GM18505 (cell line): ENCODE data around the gene EP400.
A peak's percentile ranks its signal among the peaks of the same experiment; 100 is the strongest.
"Not testable (repeated sequence)": the region's sequence is repeated elsewhere in the genome, so short reads cannot be mapped to it uniquely, and the experiment has no call there.

ENCODE experiments used
- ATAC-seq: cut with Tn5 transposase; IDR thresholded peaks from one replicate; pipeline ENCODE4 v1.9.1; 2021; ENCODE audit not compliant: unreplicated experiment
- POLR2A ChIP-seq: IDR thresholded peaks from 4 replicates; pipeline ENCODE4 v1.6.1; 2011; ENCODE audit warnings: borderline replicate concordance; ENCODE audit not compliant: insufficient read depth, insufficient read length; ENCODE audit errors: extremely low read depth

Gene EP400

DNA sequence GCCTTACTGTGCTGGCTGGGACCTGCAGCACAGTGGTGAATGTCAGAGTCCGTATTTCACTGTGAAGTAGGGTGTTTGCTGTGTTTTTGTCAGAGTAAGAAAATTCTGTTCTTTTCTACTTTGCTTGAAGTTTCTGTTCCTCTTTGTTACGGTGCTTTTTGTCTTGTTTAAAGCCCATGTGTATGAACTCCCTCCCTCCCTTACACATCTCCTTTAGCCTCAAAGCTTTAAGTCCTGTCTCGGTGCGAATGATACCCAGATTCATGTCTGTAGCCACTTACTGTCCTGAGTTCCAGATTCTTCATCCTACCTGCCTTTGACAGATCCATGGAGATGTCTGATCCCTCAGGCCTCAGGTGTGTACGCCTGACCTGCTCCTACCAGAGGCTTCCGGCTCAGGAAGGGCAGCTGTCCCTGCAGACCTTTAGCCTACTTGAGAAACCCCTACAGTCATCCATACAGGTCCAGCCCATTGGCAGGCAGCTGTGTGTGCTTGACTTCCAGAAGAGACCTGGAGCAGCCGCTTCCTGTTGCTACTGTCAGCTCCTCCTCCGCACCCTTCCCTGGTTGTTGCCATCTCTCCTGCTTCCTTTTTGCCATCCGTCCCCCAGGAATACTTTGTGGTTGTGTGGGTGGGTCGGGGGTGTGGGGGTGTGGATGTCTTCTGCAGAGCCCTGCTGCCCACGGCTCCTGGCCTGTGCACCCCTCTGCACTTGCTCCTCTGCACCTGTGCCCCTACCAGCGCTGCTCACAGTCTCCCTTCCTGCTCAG is 121.5 kb downstream of the EP400 start:
- peak; percentile 77 for ATAC-seq
- TF ChIP-seq POLR2A = no peak

GRCh38 chr12:132071830-132072384 is 122.2 kb downstream of the EP400 start:
- peak; percentile 28 for ATAC-seq
- TF ChIP-seq POLR2A = no peak

DNA sequence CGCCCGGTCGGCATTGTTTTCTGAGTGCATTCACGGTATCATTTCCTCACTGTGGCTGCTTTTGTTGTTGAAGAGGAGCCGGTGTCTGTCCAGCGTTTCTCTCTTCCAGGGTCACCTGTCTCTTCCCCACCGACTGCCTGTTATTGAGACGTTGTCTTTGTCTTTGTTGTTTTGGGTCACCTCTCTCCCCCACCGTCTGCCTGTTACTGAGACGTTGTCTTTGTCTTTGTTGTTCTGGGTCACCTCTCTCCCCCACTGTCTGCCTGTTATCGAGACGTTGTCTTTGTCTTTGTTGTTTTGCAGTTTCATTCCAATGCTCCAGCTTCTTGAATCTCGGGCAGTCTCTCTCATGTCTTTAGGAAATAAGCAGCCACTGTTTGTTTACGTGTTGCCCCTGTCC is 124.5 kb downstream of the EP400 start:
- no peak for ATAC-seq
- no peak for TF ChIP-seq POLR2A

- ATAC-seq = no peak
- TF ChIP-seq POLR2A = no peak
Measured at GRCh38 chr12:132075026-132075713, 125.4 kb downstream of the EP400 start.

GRCh38 chr12:132075714-132076553 is 126.2 kb downstream of the EP400 start:
- no peak for ATAC-seq
- TF ChIP-seq POLR2A = no peak

DNA sequence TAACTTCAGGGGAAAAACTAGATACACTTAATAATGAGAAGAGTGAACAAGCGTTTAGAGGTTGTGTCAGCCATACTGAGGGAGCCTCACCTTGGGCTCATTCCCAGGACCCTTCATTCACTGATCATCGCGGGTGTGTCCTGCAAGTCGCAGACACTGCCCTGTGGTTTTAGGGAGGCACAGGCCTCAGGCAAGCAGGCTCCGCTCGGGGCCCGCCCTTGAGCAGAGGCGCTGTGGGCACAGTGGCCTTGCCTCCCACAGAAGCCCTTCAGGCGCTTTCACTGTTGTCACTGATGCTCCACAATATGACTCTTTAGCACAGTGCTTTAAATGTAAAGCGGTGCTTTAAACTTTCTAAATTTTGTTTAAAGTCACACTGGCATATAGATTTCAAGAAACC is 127.0 kb downstream of the EP400 start:
- TF ChIP-seq POLR2A = no peak
- ATAC-seq = no peak

- TF ChIP-seq POLR2A = no peak
- ATAC-seq = no peak
Measured at GRCh38 chr12:132077322-132078100, 127.8 kb downstream of the EP400 start.

DNA sequence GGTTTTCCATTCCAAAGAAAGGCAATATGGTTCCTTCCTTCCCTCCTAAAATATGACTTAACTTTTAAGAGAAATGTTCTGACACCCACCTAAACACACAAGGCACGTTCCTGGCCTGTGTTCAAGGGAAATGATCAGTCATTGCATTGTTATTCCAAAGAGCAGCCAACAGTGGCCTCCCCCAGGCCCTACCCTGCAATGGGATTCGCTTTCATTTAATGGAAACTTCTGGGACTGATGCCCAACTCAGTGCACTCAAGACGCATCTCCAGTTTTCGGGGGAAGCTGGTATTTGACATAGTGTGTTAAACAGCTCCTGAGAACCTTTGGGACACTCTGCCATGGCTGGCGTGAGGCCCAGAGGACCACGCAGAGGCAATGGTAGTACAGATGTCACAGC is 128.4 kb downstream of the EP400 start:
- TF ChIP-seq POLR2A = no peak
- ATAC-seq = no peak

- no peak for ATAC-seq
- TF ChIP-seq POLR2A = no peak
Measured at GRCh38 chr12:132079200-132079599, 129.5 kb downstream of the EP400 start.

DNA sequence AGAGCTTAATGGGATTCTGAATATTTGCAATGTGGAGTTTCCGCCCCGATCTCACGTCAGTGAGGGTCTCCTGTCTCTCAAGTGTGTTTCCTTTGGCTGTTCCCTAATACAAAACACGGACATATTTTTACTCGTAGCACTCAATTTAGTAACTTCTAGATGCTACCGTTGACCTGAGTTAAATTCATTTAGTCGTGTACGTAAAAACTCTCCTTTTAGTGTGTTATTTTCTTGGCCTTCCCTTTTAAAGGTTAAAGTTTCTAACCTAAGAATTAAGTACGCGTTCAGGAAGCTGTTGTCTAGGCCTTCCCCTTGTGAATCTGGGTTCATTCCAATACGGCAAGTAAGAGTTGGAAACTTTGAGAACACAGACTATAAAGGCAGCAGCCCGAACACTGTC is 130.0 kb downstream of the EP400 start:
- TF ChIP-seq POLR2A = no peak
- ATAC-seq = no peak

DNA sequence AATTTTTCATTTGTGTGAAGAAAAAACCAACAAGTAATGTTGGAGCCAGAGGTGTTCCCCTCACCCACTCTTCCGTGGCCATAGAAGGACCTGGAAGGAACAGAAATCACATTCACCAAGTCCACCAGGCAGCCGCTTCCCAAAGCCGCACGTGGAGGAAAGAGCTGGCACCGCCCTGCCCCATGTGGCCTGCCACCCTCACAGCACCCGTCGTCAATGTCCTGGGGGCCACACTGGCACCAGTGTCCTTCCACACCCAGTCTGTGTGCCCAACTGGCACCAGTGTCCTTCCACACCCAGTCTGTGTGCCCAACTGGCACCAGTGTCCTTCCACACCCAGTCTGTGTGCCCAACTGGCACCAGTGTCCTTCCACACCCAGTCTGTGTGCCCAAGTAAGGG is 130.8 kb downstream of the EP400 start:
- not testable (repeated sequence) for ATAC-seq

- no peak for TF ChIP-seq POLR2A
- ATAC-seq = no peak
Measured at GRCh38 chr12:132081423-132081822, 131.7 kb downstream of the EP400 start.

DNA sequence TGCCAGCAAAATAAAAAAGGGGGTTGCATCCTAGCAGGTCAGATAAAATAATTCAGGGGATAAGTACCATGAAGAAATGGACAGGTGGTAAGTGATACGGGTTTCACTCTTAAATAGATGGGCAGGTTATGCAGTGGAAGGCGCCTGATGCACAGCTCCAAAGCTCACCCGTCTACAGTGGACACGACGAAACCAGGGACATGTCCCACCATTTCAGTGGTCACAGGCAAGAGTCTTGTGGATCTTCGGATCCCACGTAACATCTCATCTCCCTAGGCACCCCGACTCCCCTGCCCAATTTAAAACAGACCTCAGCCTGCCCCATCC is 133.8 kb downstream of the EP400 start:
- no peak for TF ChIP-seq POLR2A
- ATAC-seq = no peak
